H4 (cell line): ENCODE data around the gene CSPG4. TPM values are rescaled to one million over a fixed set of nuclear protein-coding genes. Genes with fewer than 3 reads are reported as not detected.

Experiments
- DNase-seq: peaks from one replicate; pipeline ENCODE4 v3.0.0-alpha.2; 2015; ENCODE audit warnings: low spot score
- total RNA-seq: library from RNA; depleted of rRNA; stranded (reverse); fragments of >200 nt; shearing (Covaris generic); gene quantifications from 2 replicates; pipeline ENCODE4 v1.2.3, GENCODE V29; 2014; rRNA removed

Gene CSPG4
- total RNA-seq, 1 experiment from 2014 or later = 0.14 TPM

- DNase-seq = peak; percentile 93
These were observed 86.9 kb downstream of the CSPG4 start, which contains the start of gene SNUPN for GRCh38 chr15:75625542-75626347. TSS of gene SNUPN (minus strand) at chr15:75625725. CDS start at chr15:75621051, 4,674 bp downstream.

Other genes with a start within 250 kb of the CSPG4 start
- 13.4 and 21.0 TPM in 2 replicates for gene PTPN9, start 133.5 kb downstream of the CSPG4 start, total RNA-seq
- 33.7 and 51.0 TPM in 2 replicates for gene SNUPN, start 87.1 kb downstream of the CSPG4 start, total RNA-seq
- gene IMP3, start 72.6 kb downstream of the CSPG4 start, total RNA-seq = 161 and 188 TPM in 2 replicates
- 5.1 and 5.8 TPM in 2 replicates for gene SNX33, start 64.9 kb downstream of the CSPG4 start, total RNA-seq
- gene UBE2Q2, start 130.6 kb upstream of the CSPG4 start, total RNA-seq = 26.5 and 26.8 TPM in 2 replicates
- gene FBXO22, start 191.0 kb upstream of the CSPG4 start, total RNA-seq = 46.4 and 60.0 TPM in 2 replicates